ENCODE data around the gene MEGF9. TPM values are rescaled to one million over a fixed set of nuclear protein-coding genes. Genes with fewer than 3 reads are reported as not detected.

MEGF9 gene
- total RNA-seq, 2 experiments from 2014 or later = 5.1 to 10.2 TPM

- TF ChIP-seq, protein P1, sequence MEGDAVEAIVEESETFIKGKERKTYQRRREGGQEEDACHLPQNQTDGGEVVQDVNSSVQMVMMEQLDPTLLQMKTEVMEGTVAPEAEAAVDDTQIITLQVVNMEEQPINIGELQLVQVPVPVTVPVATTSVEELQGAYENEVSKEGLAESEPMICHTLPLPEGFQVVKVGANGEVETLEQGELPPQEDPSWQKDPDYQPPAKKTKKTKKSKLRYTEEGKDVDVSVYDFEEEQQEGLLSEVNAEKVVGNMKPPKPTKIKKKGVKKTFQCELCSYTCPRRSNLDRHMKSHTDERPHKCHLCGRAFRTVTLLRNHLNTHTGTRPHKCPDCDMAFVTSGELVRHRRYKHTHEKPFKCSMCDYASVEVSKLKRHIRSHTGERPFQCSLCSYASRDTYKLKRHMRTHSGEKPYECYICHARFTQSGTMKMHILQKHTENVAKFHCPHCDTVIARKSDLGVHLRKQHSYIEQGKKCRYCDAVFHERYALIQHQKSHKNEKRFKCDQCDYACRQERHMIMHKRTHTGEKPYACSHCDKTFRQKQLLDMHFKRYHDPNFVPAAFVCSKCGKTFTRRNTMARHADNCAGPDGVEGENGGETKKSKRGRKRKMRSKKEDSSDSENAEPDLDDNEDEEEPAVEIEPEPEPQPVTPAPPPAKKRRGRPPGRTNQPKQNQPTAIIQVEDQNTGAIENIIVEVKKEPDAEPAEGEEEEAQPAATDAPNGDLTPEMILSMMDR (conservative IDR thresholded peaks at IDR 0.05; ENCODE audit: low read length) = no peak
- no peak for TF ChIP-seq EZH2phosphoT487 (IDR thresholded peaks at IDR 0.05; ENCODE audit: borderline replicate concordance, low read depth, low read length)
- no TSS peak for BruUV-seq (replicated peaks)
- intact Hi-C loops (cut with micrococcal nuclease; ENCODE audit: unreplicated experiment) = no loop called here
- Histone ChIP-seq H3K4me2 (ENCODE audit: low read length) (no peak overlapping the region), H2AFZ (ENCODE audit: low read length) (no peak overlapping the region), H3K9me2 (ENCODE audit: insufficient read depth, low read length) (no peaks in the 10 kb centered on the region), H3K9me3 (ENCODE audit: low read length) (no peaks in the 10 kb centered on the region), H4K20me1 (ENCODE audit: insufficient read depth, low read length) (no peaks in the 10 kb centered on the region), H3K36me3 (ENCODE audit: insufficient read depth, low read length) (no peaks in the 10 kb centered on the region), H3K27ac (ENCODE audit: low read depth, low read length, poor library complexity, severe bottlenecking) (no peak overlapping the region), H3K79me2 (ENCODE audit: insufficient read depth, low read depth, low read length) (no peaks in the 10 kb centered on the region), H3K4me3 (ENCODE audit: low read depth, low read length, poor library complexity, severe bottlenecking) (no peak overlapping the region), H3K4me1 (ENCODE audit: insufficient read depth, low read length, poor library complexity, severe bottlenecking) (peaks cover 23% of the 10 kb centered on the region)
- no peak for DNase-seq (ENCODE audit: low spot score)
- ChIA-PET POLR2A (no interaction called here), CTCF (ENCODE audit: unreplicated experiment) (no interaction called here)
These were observed 18.9 kb upstream of the MEGF9 start for GRCh38 chr9:120733190-120733589.

DNA sequence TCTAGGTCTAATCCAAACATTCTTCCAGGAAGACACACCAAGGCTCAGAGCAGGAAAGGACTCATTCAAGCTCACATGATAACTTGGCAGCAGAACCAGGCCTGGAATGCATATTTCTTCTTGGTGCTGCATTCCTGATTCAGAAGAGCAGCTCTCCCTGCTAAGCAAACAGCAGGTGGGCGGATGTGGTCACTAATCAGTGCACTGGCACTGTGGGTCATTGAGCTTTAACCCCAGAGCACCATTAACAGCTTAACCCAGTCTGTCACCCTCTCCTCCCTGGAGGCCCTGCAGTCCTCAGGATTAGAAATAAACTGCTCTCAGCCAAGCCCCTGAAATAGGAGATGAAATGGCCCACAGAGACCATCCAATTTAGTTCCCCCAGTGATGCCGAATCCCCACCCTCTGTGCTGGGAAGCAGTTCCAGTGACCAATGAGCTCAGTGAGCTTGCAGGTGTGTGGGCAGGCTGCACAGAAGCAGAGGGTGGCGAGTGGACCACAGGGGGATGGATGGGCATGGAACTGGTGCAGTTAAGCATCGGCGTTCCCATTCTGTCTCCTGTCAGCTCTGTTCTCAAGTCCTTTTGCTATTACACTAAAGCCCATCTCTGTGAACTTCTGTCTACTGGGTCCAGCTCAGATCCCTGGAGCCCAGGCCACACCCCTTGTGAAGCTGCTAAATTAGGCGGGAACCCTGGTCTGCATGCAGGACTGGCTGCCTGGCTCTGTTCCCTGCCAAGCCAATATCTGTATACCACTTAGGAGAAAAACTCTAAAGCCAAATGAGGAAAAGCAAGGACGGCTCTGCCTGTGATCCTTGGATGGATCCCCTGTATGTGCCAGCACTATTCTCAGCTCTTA is 16.6 kb upstream of the MEGF9 start:
- peaks cover 23% of the 10 kb centered on the region for H3K4me1 ChIP-seq (ENCODE audit: insufficient read depth, low read length, poor library complexity, severe bottlenecking)
- ChIA-PET POLR2A (interaction anchor here (0.6 to 1.5 kb wide), 7 partner anchors 8 to 462 kb away, joined by 3 to 4 read pairs (median 3); partner anchors contain the start of gene MEGF9), CTCF (ENCODE audit: unreplicated experiment) (interaction anchor here (1.2 kb wide), 1 partner anchor 13 kb away, joined by 5 read pairs; no protein-coding TSS in a partner anchor)
- H3K79me2 ChIP-seq (ENCODE audit: insufficient read depth, low read depth, low read length) = no peaks in the 10 kb centered on the region
- peak; percentile 53 for DNase-seq (ENCODE audit: low spot score)
- no peak overlapping the region for H3K27ac ChIP-seq (ENCODE audit: low read depth, low read length, poor library complexity, severe bottlenecking)
- BruUV-seq (replicated peaks) = no TSS peak
- no peak overlapping the region for H3K4me3 ChIP-seq (ENCODE audit: low read depth, low read length, poor library complexity, severe bottlenecking)
- intact Hi-C loops (cut with micrococcal nuclease; ENCODE audit: unreplicated experiment) = no loop called here
- H3K9me2 ChIP-seq (ENCODE audit: insufficient read depth, low read length) = no peaks in the 10 kb centered on the region
- no peaks in the 10 kb centered on the region for H3K9me3 ChIP-seq (ENCODE audit: low read length)
- H3K36me3 ChIP-seq (ENCODE audit: insufficient read depth, low read length) = no peaks in the 10 kb centered on the region
- H3K4me2 ChIP-seq (ENCODE audit: low read length) = peak overlapping the region; percentile 12; the same call in 1 of the 2 replicates
- no peak overlapping the region for H2AFZ ChIP-seq (ENCODE audit: low read length)
- TF ChIP-seq, protein P1 (conservative IDR thresholded peaks at IDR 0.05; ENCODE audit: low read length) = no peak
- no peak for TF ChIP-seq EZH2phosphoT487 (IDR thresholded peaks at IDR 0.05; ENCODE audit: borderline replicate concordance, low read depth, low read length)
- H4K20me1 ChIP-seq (ENCODE audit: insufficient read depth, low read length) = no peaks in the 10 kb centered on the region

DNA sequence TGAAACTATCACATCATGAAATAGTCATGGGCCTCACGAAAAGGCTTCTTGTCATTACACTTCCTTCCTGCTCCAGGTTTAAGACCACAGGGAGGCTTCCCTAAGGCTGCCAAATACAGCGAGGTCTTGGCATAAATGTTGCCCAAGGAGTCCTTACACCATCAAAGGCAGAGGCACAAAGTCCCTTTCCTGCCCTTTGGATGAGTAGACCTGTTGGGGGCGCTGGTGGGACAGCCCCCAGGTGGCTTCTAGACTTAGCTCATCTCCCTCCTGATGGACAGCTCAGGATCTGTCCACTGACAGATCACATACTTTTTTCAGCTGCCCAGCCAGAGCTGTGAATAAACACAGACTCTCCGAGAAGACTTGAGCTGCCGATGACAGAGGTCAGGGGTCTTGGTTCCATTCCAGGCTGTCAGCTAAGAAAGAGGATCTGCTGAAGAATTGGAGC is 15.5 kb upstream of the MEGF9 start:
- H2AFZ ChIP-seq (ENCODE audit: low read length) = no peak overlapping the region
- peak; percentile 14 for DNase-seq (ENCODE audit: low spot score)
- POLR2A ChIA-PET = interaction anchor here (0.7 to 1.5 kb wide), 5 partner anchors 9 to 295 kb away, joined by 3 to 4 read pairs (median 3); partner anchors contain the start of gene MEGF9

More for the DNA sequence above, 15.5 kb upstream of the MEGF9 start:
- no TSS peak for BruUV-seq (replicated peaks)
- Histone ChIP-seq H3K79me2 (ENCODE audit: insufficient read depth, low read depth, low read length) (no peaks in the 10 kb centered on the region), H3K27ac (ENCODE audit: low read depth, low read length, poor library complexity, severe bottlenecking) (no peak overlapping the region), H3K9me3 (ENCODE audit: low read length) (no peaks in the 10 kb centered on the region), H3K4me1 (ENCODE audit: insufficient read depth, low read length, poor library complexity, severe bottlenecking) (peaks cover 13% of the 10 kb centered on the region), H3K4me3 (ENCODE audit: low read depth, low read length, poor library complexity, severe bottlenecking) (no peak overlapping the region), H3K4me2 (ENCODE audit: low read length) (no peak overlapping the region), H3K9me2 (ENCODE audit: insufficient read depth, low read length) (no peaks in the 10 kb centered on the region), H4K20me1 (ENCODE audit: insufficient read depth, low read length) (no peaks in the 10 kb centered on the region), H3K36me3 (ENCODE audit: insufficient read depth, low read length) (no peaks in the 10 kb centered on the region)
- CTCF ChIA-PET (ENCODE audit: unreplicated experiment) = no interaction called here
- no peak for TF ChIP-seq EZH2phosphoT487 (IDR thresholded peaks at IDR 0.05; ENCODE audit: borderline replicate concordance, low read depth, low read length)
- TF ChIP-seq, protein P1 (conservative IDR thresholded peaks at IDR 0.05; ENCODE audit: low read length) = peak; percentile 62
- intact Hi-C loops (cut with micrococcal nuclease; ENCODE audit: unreplicated experiment) = no loop called here

Measured in OCI-LY7 (cell line).